ENCODE data around the gene ADARB1.

Gene ADARB1

GRCh38 chr21:45054927-45055612 lies 19.3 kb upstream of the ADARB1 start:
- in situ Hi-C loops (cut with HindIII; ENCODE audit: low sequenced_read_pairs) = no loop called here

- in situ Hi-C loops (cut with HindIII; ENCODE audit: low sequenced_read_pairs) = no loop called here
Observed at GRCh38 chr21:45055861-45056260, 18.5 kb upstream of the ADARB1 start.

GRCh38 chr21:45056296-45056904 lies 18.0 kb upstream of the ADARB1 start:
- in situ Hi-C loops (cut with HindIII; ENCODE audit: low sequenced_read_pairs) = no loop called here

DNA sequence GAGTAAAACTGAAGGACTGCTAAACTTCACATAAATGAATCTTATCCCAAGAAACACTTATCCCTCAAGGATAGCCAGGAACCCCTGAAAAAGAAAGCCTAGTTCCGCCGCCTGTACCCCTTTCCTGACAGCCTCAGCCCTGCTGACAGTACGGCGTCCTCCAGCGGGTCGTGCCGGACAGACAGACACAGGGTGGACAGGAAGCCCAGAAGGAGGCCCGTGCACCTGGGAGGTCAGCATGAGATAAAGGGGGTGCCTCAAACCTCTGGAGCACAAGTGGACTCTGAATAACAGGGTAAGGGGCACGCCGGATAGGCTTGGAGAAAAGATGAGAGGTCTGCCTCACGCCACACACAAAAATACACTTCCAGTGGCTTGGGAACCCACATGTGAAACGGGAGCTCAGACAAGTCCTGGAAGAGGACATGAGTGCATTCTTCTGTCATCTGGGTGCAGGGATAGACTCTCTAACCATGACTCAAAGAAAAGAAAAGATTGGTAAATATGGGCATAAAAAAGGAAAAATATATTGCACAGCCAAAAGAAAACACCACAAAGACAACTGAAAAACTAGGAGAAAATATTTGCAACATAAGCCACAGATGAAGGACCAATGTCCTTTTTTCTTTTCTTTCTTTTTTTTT lies 17.3 kb upstream of the ADARB1 start:
- in situ Hi-C loops (cut with HindIII; ENCODE audit: low sequenced_read_pairs) = no loop called here

DNA sequence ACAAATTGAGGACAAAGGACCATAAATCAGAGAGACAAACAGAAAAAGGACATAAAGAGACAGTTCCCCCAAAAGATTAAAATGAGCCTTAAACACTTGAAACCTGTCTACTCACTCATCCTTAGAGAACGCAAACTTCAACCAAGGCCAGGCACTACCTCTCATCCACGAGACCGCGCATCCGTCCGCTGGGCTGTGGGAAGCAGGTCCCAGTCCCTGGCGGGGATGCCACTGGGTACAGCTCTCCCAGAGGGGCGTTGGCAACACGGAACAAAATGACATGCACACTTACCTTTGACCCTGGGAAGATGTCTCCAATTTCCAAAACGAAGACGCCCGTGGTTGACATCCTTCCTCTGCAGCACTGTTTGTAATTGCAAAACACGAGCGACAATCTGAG lies 16.5 kb upstream of the ADARB1 start:
- in situ Hi-C loops (cut with HindIII; ENCODE audit: low sequenced_read_pairs) = no loop called here

GRCh38 chr21:45059121-45059520 lies 15.3 kb upstream of the ADARB1 start:
- in situ Hi-C loops (cut with HindIII; ENCODE audit: low sequenced_read_pairs) = no loop called here

- in situ Hi-C loops (cut with HindIII; ENCODE audit: low sequenced_read_pairs) = no loop called here
Observed at GRCh38 chr21:45060089-45060488, 14.3 kb upstream of the ADARB1 start.

GRCh38 chr21:45060675-45061311 lies 13.6 kb upstream of the ADARB1 start:
- in situ Hi-C loops (cut with HindIII; ENCODE audit: low sequenced_read_pairs) = no loop called here

- in situ Hi-C loops (cut with HindIII; ENCODE audit: low sequenced_read_pairs) = no loop called here
Observed at GRCh38 chr21:45064091-45064490, 10.3 kb upstream of the ADARB1 start.

DNA sequence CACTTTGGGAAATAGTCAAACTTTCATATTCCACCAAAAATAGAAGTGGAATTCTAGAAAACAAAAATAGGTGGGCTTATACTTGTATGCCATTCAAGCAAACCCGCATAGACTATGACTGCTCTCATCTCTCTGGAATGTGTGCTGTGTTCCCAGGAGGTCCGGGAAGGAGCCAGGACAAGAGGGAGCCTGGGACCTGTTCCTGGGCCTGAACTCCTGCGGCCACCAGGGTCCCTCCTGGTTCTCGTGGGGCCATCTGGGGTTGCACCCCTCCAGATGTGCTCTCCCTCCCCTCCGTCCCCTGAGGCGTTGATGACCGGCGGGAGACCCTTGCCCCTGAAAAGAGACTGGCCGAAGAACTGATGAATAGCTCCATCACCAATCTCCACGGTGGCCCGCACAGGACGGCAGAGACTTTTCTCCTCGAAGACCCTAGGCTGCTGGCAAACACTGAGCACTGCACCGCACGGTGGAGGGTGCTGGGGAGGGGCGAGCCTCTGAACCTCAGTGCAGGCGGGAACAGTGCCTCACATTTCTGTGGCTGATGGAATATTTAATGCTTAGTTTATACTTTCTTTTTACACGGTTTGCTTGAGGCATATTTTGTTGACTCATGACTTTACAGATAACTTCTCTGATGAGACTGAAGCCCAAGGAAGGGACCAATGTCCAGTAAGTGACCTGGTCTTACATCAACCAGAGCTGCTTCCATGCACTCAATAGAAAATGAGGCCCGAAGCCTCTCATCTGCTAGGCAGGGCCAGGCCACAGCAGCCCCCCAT lies 9.6 kb upstream of the ADARB1 start:
- in situ Hi-C loops (cut with HindIII; ENCODE audit: low sequenced_read_pairs) = no loop called here

GRCh38 chr21:45067462-45068285 lies 6.7 kb upstream of the ADARB1 start:
- in situ Hi-C loops (cut with HindIII; ENCODE audit: low sequenced_read_pairs) = no loop called here

DNA sequence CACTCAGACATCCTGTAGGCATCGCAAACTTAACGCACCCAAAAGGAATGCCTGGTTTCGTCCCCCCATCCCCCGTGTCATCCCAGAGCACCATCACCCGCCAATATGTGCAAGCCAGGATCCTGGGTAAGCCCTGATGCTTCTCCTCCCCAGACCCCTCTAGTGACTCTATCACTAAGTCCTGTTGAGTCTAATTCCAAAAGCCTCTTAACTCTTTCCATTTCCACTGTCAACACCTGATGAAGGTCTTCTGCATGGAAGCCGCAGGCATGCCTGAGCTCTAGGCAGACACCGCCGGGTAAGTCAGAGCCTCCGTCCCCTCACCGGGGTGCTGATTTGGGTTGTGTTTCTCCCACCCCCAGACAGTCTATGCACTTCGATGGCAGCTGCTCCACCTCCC lies 5.3 kb upstream of the ADARB1 start:
- in situ Hi-C loops (cut with HindIII; ENCODE audit: low sequenced_read_pairs) = no loop called here

DNA sequence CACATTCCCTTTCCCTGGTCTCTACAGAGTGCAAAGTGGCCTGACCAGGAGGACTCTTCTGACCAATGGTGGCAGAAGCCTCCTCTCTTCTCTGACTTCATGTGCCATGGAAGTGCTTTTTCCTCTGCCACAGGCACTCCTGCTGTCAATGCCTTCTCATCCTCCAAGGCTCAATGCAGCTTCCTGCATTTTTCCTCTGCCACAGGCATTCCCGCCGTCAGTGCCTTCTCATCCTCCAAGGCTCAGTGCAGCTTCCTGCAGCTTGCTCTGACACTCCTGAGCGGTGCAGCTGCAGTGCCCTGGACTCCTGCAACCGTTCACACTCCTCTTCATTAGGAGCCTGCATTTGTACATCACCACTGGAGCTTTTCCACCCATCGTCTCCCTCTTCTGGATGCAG lies 4.7 kb upstream of the ADARB1 start:
- in situ Hi-C loops (cut with HindIII; ENCODE audit: low sequenced_read_pairs) = loop anchor here (5.0 kb wide), 1 partner anchor 48 kb away; no protein-coding TSS in a partner anchor

DNA sequence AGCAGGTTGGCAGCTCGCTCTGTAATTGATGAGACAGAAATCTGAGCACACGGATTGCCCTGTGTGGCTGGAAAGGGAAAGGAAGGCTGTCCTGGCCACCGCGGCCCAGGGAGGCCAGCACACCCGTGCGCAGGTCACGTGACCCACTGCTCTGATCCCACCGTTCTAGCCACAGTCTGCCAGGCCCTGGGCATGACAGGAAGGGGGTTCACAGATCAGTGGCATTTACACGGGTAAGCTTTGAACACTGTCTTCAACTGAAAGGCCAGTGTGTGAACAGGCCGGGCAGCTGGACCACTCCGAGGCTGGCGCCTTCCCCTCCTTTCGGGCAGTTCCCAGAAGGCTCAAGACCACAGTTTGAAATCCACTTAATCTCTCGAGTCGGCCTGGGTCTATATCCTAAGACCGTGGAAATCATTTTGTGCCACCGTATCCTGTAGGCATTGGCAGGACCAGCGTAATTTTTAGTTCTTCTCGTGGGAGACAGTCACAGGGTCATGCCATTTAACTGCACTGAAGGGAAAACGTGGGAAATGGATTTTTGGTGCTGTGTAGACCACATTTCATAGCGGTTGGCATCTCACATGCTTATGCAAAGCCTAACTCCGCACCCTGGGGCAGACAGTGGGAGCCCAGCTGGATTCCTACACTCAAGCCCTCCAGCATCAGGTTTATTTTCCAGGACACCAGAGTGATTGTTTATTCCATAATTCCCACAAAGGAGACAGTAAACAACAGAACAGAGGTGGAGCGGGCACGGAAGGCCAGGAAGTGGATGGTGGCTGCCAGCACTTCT lies 3.1 kb upstream of the ADARB1 start:
- in situ Hi-C loops (cut with HindIII; ENCODE audit: low sequenced_read_pairs) = loop anchor here (5.0 kb wide), 1 partner anchor 46 kb away; no protein-coding TSS in a partner anchor

DNA sequence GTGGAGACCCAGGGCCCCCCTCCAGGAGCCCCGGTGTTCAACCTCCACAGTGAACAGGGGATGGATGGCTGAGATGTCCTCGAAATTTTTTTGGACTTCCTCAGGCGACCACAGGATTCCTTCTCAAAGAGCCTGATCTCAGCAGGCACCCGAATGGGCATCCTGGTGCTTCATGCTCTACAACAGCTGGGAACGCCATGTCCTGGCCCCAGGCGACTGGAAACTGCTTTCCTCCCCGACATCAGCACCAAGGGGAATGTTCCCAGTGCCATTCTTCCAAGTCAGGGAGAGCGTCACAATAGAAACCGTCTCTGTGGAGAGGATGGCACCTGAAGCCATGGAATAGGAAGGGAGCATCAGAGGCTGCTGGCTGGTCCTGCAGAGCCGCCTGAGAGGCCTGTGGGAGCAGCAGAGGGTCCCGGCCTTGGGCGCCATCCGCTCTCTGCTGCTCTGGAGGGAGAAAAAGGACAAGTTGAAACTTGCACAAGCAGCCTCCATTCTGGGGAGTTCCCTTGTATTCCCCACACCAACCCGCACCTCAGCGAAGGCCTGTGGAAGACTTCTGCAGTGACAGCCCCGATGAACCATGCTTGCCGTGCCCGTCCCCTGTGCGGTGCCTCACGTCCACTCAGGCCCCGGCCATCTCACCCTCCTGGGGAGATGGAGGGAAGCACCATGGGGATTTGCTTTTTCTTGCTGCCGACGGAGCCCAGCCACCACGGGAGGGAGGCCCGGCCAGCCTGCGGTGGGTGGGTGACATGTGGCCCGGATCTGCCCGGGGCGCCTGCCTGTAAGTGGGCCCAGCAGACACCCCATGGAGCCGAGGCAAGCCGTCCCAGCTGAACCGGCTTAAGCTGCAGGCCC lies 2.3 kb upstream of the ADARB1 start:
- in situ Hi-C loops (cut with HindIII; ENCODE audit: low sequenced_read_pairs) = loop anchor here (5.0 kb wide), 1 partner anchor 45 kb away; no protein-coding TSS in a partner anchor

DNA sequence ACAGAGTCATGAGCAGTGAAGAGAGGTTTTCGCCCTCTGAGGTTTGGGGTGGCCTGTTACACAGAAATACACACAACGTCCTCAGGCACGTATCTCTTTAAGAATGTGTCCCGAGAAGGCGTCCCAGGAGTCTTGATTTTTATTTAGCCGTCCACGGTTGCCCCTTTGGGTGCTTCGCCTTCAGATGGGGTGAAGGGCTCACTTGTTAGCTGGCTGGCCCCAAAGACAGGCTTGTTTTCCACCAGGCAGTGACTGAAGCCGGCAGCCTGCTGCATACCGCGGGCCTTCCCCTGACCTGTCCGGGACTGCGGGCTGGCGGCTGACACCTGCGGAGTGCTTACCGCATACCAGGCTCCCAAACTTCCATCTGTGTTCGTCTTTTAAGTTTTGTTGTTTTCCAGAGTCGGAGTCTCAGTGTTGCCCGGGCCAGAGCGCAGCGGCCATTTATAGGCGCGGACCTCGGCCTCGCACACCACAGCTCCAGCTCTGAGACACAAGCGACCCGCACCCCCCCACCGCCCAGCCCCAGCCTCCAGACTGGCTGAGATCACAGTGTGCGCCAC lies 1.6 kb upstream of the ADARB1 start:
- in situ Hi-C loops (cut with HindIII; ENCODE audit: low sequenced_read_pairs) = loop anchor here (5.0 kb wide), 1 partner anchor 44 kb away; no protein-coding TSS in a partner anchor

DNA sequence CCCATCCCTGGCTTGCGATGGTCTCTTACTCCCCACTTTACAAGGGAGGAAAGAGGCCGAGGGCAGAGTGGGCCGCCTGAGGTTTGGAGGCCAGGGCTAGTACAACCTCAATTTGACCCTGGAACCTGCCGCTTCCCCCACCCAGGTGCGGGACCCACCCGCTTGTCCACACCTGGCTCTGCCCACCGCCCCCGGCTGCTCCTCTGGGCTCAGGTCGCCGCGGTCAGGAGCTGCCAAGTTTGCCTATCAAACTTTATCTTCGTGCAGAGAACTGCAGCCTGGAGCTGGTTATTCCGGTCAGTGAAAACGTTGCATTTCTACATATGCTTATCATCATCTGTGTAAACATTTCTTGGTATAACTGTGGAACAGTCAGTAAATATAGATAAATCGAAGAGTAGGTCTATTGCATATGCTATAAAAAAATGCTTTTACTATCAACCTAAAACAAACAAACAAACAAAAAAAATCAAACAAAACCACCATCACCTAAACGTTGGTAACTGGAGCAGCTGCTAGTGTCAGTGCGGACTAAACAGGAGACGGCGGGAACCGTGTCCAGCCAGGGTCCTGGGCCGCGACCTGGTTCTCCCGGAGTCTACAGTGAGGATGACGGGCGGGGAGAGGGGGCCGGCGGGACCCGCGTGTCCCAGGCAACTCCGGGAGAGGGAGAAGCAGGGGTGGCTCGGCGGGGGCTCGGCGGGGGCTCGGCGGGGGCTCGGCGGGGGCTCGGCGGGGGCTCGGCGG lies 906 bp upstream of the ADARB1 start:
- in situ Hi-C loops (cut with HindIII; ENCODE audit: low sequenced_read_pairs) = loop anchor here (5.0 kb wide), 1 partner anchor 44 kb away; no protein-coding TSS in a partner anchor

Measured in endothelial cell of hepatic sinusoid (primary cell).